SK-N-MC (cell line): ENCODE data around the gene OPA3.
"Not testable (repeated sequence)": the region's sequence is repeated elsewhere in the genome, so short reads cannot be mapped to it uniquely, and the experiment has no call there.

Experiments
- DNase-seq: peaks from one replicate; pipeline ENCODE4 v3.0.0-alpha.2; 2011; ENCODE audit warnings: low read depth, low spot score
- H3K27ac ChIP-seq: fragments of 200-600 bp; sonication (generic); 2 replicates; pipeline ENCODE4 v1.5.1; 2016; ENCODE audit warnings: mixed run types
- H3K36me3 ChIP-seq: fragments of 200-600 bp; sonication (generic); 2 replicates; pipeline ENCODE4 v1.6.1; 2017; ENCODE audit warnings: antibody characterized with exemption, low read length, mixed read lengths; ENCODE audit not compliant: insufficient read depth
- H3K4me3 ChIP-seq: fragments of 200-600 bp; sonication (generic); 2 replicates; pipeline ENCODE4 v1.5.1; 2016
- H3K9ac ChIP-seq: fragments of 200-600 bp; sonication (generic); 2 replicates; pipeline ENCODE4 v1.8.0; 2017; ENCODE audit warnings: mixed run types, mixed read lengths; ENCODE audit not compliant: insufficient read length
- H3K9me3 ChIP-seq: fragments of 200-600 bp; sonication (generic); 2 replicates; pipeline ENCODE4 v1.6.1; 2017; ENCODE audit warnings: low read depth, mild to moderate bottlenecking, antibody characterized with exemption, low read length, moderate library complexity, mixed read lengths
- EZH2 ChIP-seq: fragments of 200-600 bp; sonication (generic); IDR thresholded peaks from one replicate; pipeline ENCODE4 v1.6.1; 2017; ENCODE audit warnings: antibody characterized with exemption
- FOXP2 ChIP-seq: optimal IDR thresholded peaks from 2 replicates; pipeline ENCODE3; 2011; ENCODE audit warnings: mild to moderate bottlenecking, moderate library complexity; ENCODE audit not compliant: insufficient read depth; ENCODE audit errors: extremely low read length, control extremely low read depth
- POLR2AphosphoS5 ChIP-seq: IDR thresholded peaks from 2 replicates; pipeline ENCODE4 v1.6.1; 2012; ENCODE audit warnings: mild to moderate bottlenecking, low read depth, low read length, borderline replicate concordance

Gene OPA3

GRCh38 chr19:45616704-45617017, 32.1 kb upstream of the OPA3 start:
- TF ChIP-seq FOXP2, result no peak
- no peak for TF ChIP-seq POLR2AphosphoS5
- no peak for TF ChIP-seq EZH2
- H3K27ac ChIP-seq, result no peak overlapping the region
- peaks cover 4% of the 10 kb centered on the region; the same call in 1 of the 2 replicates for H3K36me3 ChIP-seq
- H3K4me3 ChIP-seq, result no peak overlapping the region; the same call in 1 of the 2 replicates
- no peak overlapping the region for H3K9ac ChIP-seq
- H3K9me3 ChIP-seq, result no peaks in the 10 kb centered on the region
- DNase-seq, result no peak

- Histone ChIP-seq H3K4me3 (peak overlapping the region; percentile 29; the same call in 1 of the 2 replicates), H3K9ac (no peak overlapping the region), H3K9me3 (no peaks in the 10 kb centered on the region), H3K27ac (peak overlapping the region; percentile 65), H3K36me3 (peaks cover 4% of the 10 kb centered on the region; the same call in 1 of the 2 replicates)
- TF ChIP-seq FOXP2, result no peak
- TF ChIP-seq EZH2, result no peak
- TF ChIP-seq POLR2AphosphoS5, result no peak
- DNase-seq, result peak; percentile 76
Measured at GRCh38 chr19:45615795-45616703, 31.4 kb upstream of the OPA3 start.

GRCh38 chr19:45615056-45615455, 30.5 kb upstream of the OPA3 start:
- H3K36me3 ChIP-seq, H3K27ac ChIP-seq, H3K9ac ChIP-seq, H3K4me3 ChIP-seq, H3K9me3 ChIP-seq, DNase-seq: not testable (repeated sequence)

- Histone ChIP-seq H3K27ac (no peak overlapping the region), H3K9ac (no peak overlapping the region), H3K9me3 (no peaks in the 10 kb centered on the region), H3K36me3 (peaks cover 7% of the 10 kb centered on the region; the same call in 1 of the 2 replicates), H3K4me3 (no peak overlapping the region)
- DNase-seq, result no peak
- TF ChIP-seq EZH2, result no peak
- no peak for TF ChIP-seq POLR2AphosphoS5
- TF ChIP-seq FOXP2, result no peak
Measured at GRCh38 chr19:45613926-45614725, 29.5 kb upstream of the OPA3 start.

- Histone ChIP-seq H3K9ac (no peak overlapping the region), H3K27ac (no peak overlapping the region), H3K4me3 (no peak overlapping the region), H3K9me3 (no peaks in the 10 kb centered on the region), H3K36me3 (peaks cover 3% of the 10 kb centered on the region; the same call in 1 of the 2 replicates)
- DNase-seq, result no peak
- TF ChIP-seq POLR2AphosphoS5 (no peak), FOXP2 (no peak), EZH2 (no peak)
Measured at GRCh38 chr19:45608948-45609347, 24.3 kb upstream of the OPA3 start.

GRCh38 chr19:45607071-45608029, 22.7 kb upstream of the OPA3 start:
- peak overlapping the region; percentile 49 for H3K4me3 ChIP-seq
- no peaks in the 10 kb centered on the region for H3K9me3 ChIP-seq
- H3K9ac ChIP-seq, result no peak overlapping the region
- DNase-seq, result no peak
- peaks cover 3% of the 10 kb centered on the region; the same call in 1 of the 2 replicates for H3K36me3 ChIP-seq
- no peak overlapping the region for H3K27ac ChIP-seq
- no peak for TF ChIP-seq EZH2
- no peak for TF ChIP-seq POLR2AphosphoS5
- no peak for TF ChIP-seq FOXP2

- TF ChIP-seq POLR2AphosphoS5 (no peak), FOXP2 (no peak), EZH2 (no peak)
- no peak within 1 kb of the TSS for H3K4me3 ChIP-seq
- no peak within 1 kb of the TSS for H3K27ac ChIP-seq
- DNase-seq, result no peak
- H3K9ac ChIP-seq, result no peak within 1 kb of the TSS
- H3K36me3 ChIP-seq, result no peaks in the 10 kb centered on the region
- H3K9me3 ChIP-seq, result no peaks in the 10 kb centered on the region
Measured at GRCh38 chr19:45601524-45602374, 17.1 kb upstream of the OPA3 start, which contains the start of gene GPR4. TSS of gene GPR4 (minus strand) at chr19:45602212. CDS start at chr19:45591866, 10,346 bp downstream.
